DOHH2 (cell line): ENCODE data around the gene PNPLA7.

Source experiments
- CTCF ChIP-seq: fragments of 200-600 bp; sonication (generic); IDR thresholded peaks from one replicate; pipeline ENCODE4 v1.5.1; 2014; ENCODE audit warnings: antibody characterized with exemption, mild to moderate bottlenecking, low read depth, low read length; ENCODE audit not compliant: poor library complexity, severe bottlenecking
- EZH2phosphoT487 ChIP-seq: fragments of 200-600 bp; sonication (generic); IDR thresholded peaks from 2 replicates; pipeline ENCODE4 v1.6.1; 2017; ENCODE audit warnings: borderline replicate concordance, mild to moderate bottlenecking, antibody characterized with exemption, low read length, moderate library complexity, mixed read lengths

GRCh38 chr9:137456061-137456863 lies 93.9 kb downstream of the PNPLA7 start:
- no peak for TF ChIP-seq CTCF
- TF ChIP-seq EZH2phosphoT487: no peak
